DOHH2 (cell line): ENCODE results near the gene SLC9A9.

ENCODE experiments used
- H3F3A ChIP-seq: fragments of 200-600 bp; sonication (generic), shearing (Covaris generic); 2 replicates; pipeline ENCODE4 v1.6.0; 2016; ENCODE audit warnings: antibody characterized with exemption, mild to moderate bottlenecking; ENCODE audit not compliant: control insufficient read depth, insufficient read depth
- H3K27ac ChIP-seq: fragments of 200-600 bp; sonication (generic); 2 replicates; pipeline ENCODE4 v1.5.1; 2014; ENCODE audit warnings: low read depth, mild to moderate bottlenecking, low read length, moderate library complexity
- H3K27me3 ChIP-seq: fragments of 200-600 bp; sonication (generic); 2 replicates; pipeline ENCODE4 v1.6.1; 2014; ENCODE audit warnings: mild to moderate bottlenecking, low read length, mixed read lengths; ENCODE audit not compliant: control insufficient read depth
- H3K36me3 ChIP-seq: fragments of 200-600 bp; sonication (generic); 2 replicates; pipeline ENCODE4 v1.6.1; 2014; ENCODE audit warnings: mild to moderate bottlenecking, low read length, moderate library complexity, mixed read lengths; ENCODE audit not compliant: control insufficient read depth
- H3K4me1 ChIP-seq: fragments of 200-600 bp; sonication (generic); 2 replicates; pipeline ENCODE4 v1.6.1; 2014; ENCODE audit warnings: mild to moderate bottlenecking, low read length, mixed read lengths; ENCODE audit not compliant: control insufficient read depth
- H3K4me2 ChIP-seq: fragments of 200-600 bp; sonication (generic); 2 replicates; pipeline ENCODE4 v1.6.0; 2014; ENCODE audit warnings: mild to moderate bottlenecking, low read length, moderate library complexity
- H3K4me3 ChIP-seq: fragments of 200-600 bp; sonication (generic); 2 replicates; pipeline ENCODE4 v1.5.1; 2014; ENCODE audit warnings: mild to moderate bottlenecking, low read length, mixed read lengths
- H3K79me2 ChIP-seq: fragments of 200-600 bp; sonication (generic); 2 replicates; pipeline ENCODE4 v1.6.1; 2014; ENCODE audit warnings: mild to moderate bottlenecking, low read length, mixed read lengths; ENCODE audit not compliant: control insufficient read depth
- H3K9me2 ChIP-seq: fragments of 200-600 bp; sonication (generic); replicated peaks from 2 replicates; pipeline ENCODE4 v1.6.1; 2014; ENCODE audit warnings: mild to moderate bottlenecking, low read length, mixed read lengths; ENCODE audit not compliant: control insufficient read depth
- H3K9me3 ChIP-seq: fragments of 200-600 bp; sonication (generic); 2 replicates; pipeline ENCODE4 v1.6.1; 2014; ENCODE audit warnings: antibody characterized with exemption, low read length, mixed read lengths; ENCODE audit not compliant: control insufficient read depth, insufficient read depth
- H4K20me1 ChIP-seq: fragments of 200-600 bp; sonication (generic); 2 replicates; pipeline ENCODE4 v1.6.0; 2014; ENCODE audit warnings: low read depth, mild to moderate bottlenecking, antibody characterized with exemption, low read length, moderate library complexity; ENCODE audit not compliant: control insufficient read depth, insufficient read depth
- CTCF ChIP-seq: fragments of 200-600 bp; sonication (generic); IDR thresholded peaks from one replicate; pipeline ENCODE4 v1.5.1; 2014; ENCODE audit warnings: antibody characterized with exemption, mild to moderate bottlenecking, low read depth, low read length; ENCODE audit not compliant: poor library complexity, severe bottlenecking
- EZH2phosphoT487 ChIP-seq: fragments of 200-600 bp; sonication (generic); IDR thresholded peaks from 2 replicates; pipeline ENCODE4 v1.6.1; 2017; ENCODE audit warnings: borderline replicate concordance, mild to moderate bottlenecking, antibody characterized with exemption, low read length, moderate library complexity, mixed read lengths

Gene SLC9A9

GRCh38 chr3:143311096-143311495, 537.2 kb downstream of the SLC9A9 start:
- Histone ChIP-seq H3K4me1 (no peaks in the 10 kb centered on the region), H3K36me3 (no peaks in the 10 kb centered on the region), H3K9me2 (no peaks in the 10 kb centered on the region; the same call in 1 of the 2 replicates), H3K4me3 (no peak overlapping the region), H3K9me3 (no peaks in the 10 kb centered on the region), H3K27ac (no peak overlapping the region), H4K20me1 (no peaks in the 10 kb centered on the region), H3K79me2 (no peaks in the 10 kb centered on the region), H3F3A (no peaks in the 10 kb centered on the region), H3K27me3 (no peaks in the 10 kb centered on the region), H3K4me2 (no peak overlapping the region)
- TF ChIP-seq CTCF (no peak), EZH2phosphoT487 (no peak)

GRCh38 chr3:143309705-143310104, 538.6 kb downstream of the SLC9A9 start:
- Histone ChIP-seq H3K9me3 (no peaks in the 10 kb centered on the region), H3K79me2 (no peaks in the 10 kb centered on the region), H3F3A (no peaks in the 10 kb centered on the region), H3K27me3 (no peaks in the 10 kb centered on the region), H4K20me1 (no peaks in the 10 kb centered on the region), H3K9me2 (no peaks in the 10 kb centered on the region), H3K36me3 (no peaks in the 10 kb centered on the region), H3K4me1 (no peaks in the 10 kb centered on the region), H3K4me3 (no peak overlapping the region), H3K4me2 (no peak overlapping the region), H3K27ac (no peak overlapping the region)
- no peak for TF ChIP-seq EZH2phosphoT487
- TF ChIP-seq CTCF = no peak

- Histone ChIP-seq H3K9me2 (no peaks in the 10 kb centered on the region), H3K9me3 (no peaks in the 10 kb centered on the region), H3F3A (no peaks in the 10 kb centered on the region), H3K4me1 (no peaks in the 10 kb centered on the region), H3K4me2 (no peak overlapping the region), H3K4me3 (no peak overlapping the region), H3K36me3 (no peaks in the 10 kb centered on the region), H3K79me2 (no peaks in the 10 kb centered on the region), H3K27ac (no peak overlapping the region), H4K20me1 (no peaks in the 10 kb centered on the region), H3K27me3 (no peaks in the 10 kb centered on the region)
- TF ChIP-seq EZH2phosphoT487 (no peak), CTCF (no peak)
These were observed 540.6 kb downstream of the SLC9A9 start for GRCh38 chr3:143307613-143308183.

GRCh38 chr3:143306407-143306806, 541.9 kb downstream of the SLC9A9 start:
- Histone ChIP-seq H3K9me2 (no peaks in the 10 kb centered on the region), H3K27ac (no peak overlapping the region), H3K36me3 (no peaks in the 10 kb centered on the region), H3F3A (no peaks in the 10 kb centered on the region), H3K79me2 (no peaks in the 10 kb centered on the region), H3K4me1 (no peaks in the 10 kb centered on the region), H3K4me3 (no peak overlapping the region), H3K9me3 (no peaks in the 10 kb centered on the region), H3K27me3 (no peaks in the 10 kb centered on the region), H4K20me1 (no peaks in the 10 kb centered on the region), H3K4me2 (no peak overlapping the region)
- TF ChIP-seq CTCF (no peak), EZH2phosphoT487 (no peak)
